Type B pancreatic cell (in vitro differentiated cells): ENCODE results near the gene SCYGR1. TPM values are rescaled to one million over a fixed set of nuclear protein-coding genes. Genes with fewer than 3 reads are reported as not detected.

ENCODE experiments used
- DNase-seq: peaks from one replicate; pipeline ENCODE4 v3.0.0; 2021; ENCODE audit warnings: mixed read lengths; ENCODE audit not compliant: unreplicated experiment; ENCODE audit errors: extremely low spot score
- H3K27ac Mint-ChIP-seq: 2 replicates; pipeline ENCODE4 v1.8.0; 2021; ENCODE audit warnings: mild to moderate bottlenecking, mixed read lengths
- H3K27me3 Mint-ChIP-seq: 2 replicates; pipeline ENCODE4 v1.8.0; 2021; ENCODE audit warnings: mixed read lengths
- H3K36me3 Mint-ChIP-seq: 2 replicates; pipeline ENCODE4 v1.8.0; 2021; ENCODE audit warnings: mixed read lengths
- H3K4me1 Mint-ChIP-seq: one replicate; pipeline ENCODE4 v1.8.0; 2021; ENCODE audit warnings: mixed read lengths; ENCODE audit not compliant: unreplicated experiment
- H3K4me3 Mint-ChIP-seq: 2 replicates; pipeline ENCODE4 v1.8.0; 2021; ENCODE audit warnings: mild to moderate bottlenecking, mixed read lengths
- H3K9me3 Mint-ChIP-seq: 2 replicates; pipeline ENCODE4 v1.8.0; 2021; ENCODE audit warnings: mixed read lengths
- CTCF ChIP-seq: fragments of 200-600 bp; sonication (generic); conservative IDR thresholded peaks from 2 replicates; pipeline ENCODE4 v1.5.0; 2021; ENCODE audit warnings: antibody characterized with exemption, mild to moderate bottlenecking
- total RNA-seq: library from RNA; stranded (reverse); gene quantifications from 2 replicates; pipeline ENCODE4 v1.2.1, GENCODE V29; 2021; ENCODE audit warnings: low replicate concordance

The SCYGR1 gene
- total RNA-seq, 1 donor from 2014 or later, result not detected

GRCh38 chr2:227398684-227399670 lies 11.2 kb upstream of the SCYGR1 start:
- TF ChIP-seq CTCF, result no peak
- Mint-ChIP-seq H3K9me3 (no peaks in the 10 kb centered on the region), H3K4me3 (no peak overlapping the region), H3K27ac (no peak overlapping the region), H3K36me3 (no peaks in the 10 kb centered on the region), H3K4me1 (no peaks in the 10 kb centered on the region), H3K27me3 (no peaks in the 10 kb centered on the region)
- no peak for DNase-seq

GRCh38 chr2:227397562-227397961 lies 9.8 kb upstream of the SCYGR1 start:
- Mint-ChIP-seq H3K27me3 (no peaks in the 10 kb centered on the region), H3K4me1 (no peaks in the 10 kb centered on the region), H3K36me3 (no peaks in the 10 kb centered on the region), H3K9me3 (no peaks in the 10 kb centered on the region), H3K4me3 (no peak overlapping the region), H3K27ac (no peak overlapping the region)
- no peak for TF ChIP-seq CTCF
- DNase-seq, result no peak

- TF ChIP-seq CTCF, result no peak
Observed at GRCh38 chr2:227395556-227395955, 7.8 kb upstream of the SCYGR1 start.

GRCh38 chr2:227394401-227394800 lies 6.7 kb upstream of the SCYGR1 start:
- Mint-ChIP-seq H3K4me1 (no peaks in the 10 kb centered on the region), H3K9me3 (no peaks in the 10 kb centered on the region), H3K36me3 (no peaks in the 10 kb centered on the region)

More at GRCh38 chr2:227395556-227395955, 7.8 kb upstream of the SCYGR1 start:
- DNase-seq, result no peak
- no peak overlapping the region for H3K27ac Mint-ChIP-seq
- no peaks in the 10 kb centered on the region for H3K36me3 Mint-ChIP-seq
- no peaks in the 10 kb centered on the region for H3K4me1 Mint-ChIP-seq
- H3K4me3 Mint-ChIP-seq, result no peak overlapping the region
- H3K9me3 Mint-ChIP-seq, result no peaks in the 10 kb centered on the region
- no peaks in the 10 kb centered on the region for H3K27me3 Mint-ChIP-seq

GRCh38 chr2:227390468-227391256 lies 2.9 kb upstream of the SCYGR1 start:
- Mint-ChIP-seq H3K4me1 (no peaks in the 10 kb centered on the region), H3K36me3 (no peaks in the 10 kb centered on the region), H3K4me3 (no peak overlapping the region), H3K9me3 (no peaks in the 10 kb centered on the region), H3K27me3 (no peaks in the 10 kb centered on the region), H3K27ac (no peak overlapping the region)
- no peak for TF ChIP-seq CTCF
- no peak for DNase-seq

More at GRCh38 chr2:227394401-227394800, 6.7 kb upstream of the SCYGR1 start:
- Mint-ChIP-seq H3K27ac (no peak overlapping the region), H3K27me3 (no peaks in the 10 kb centered on the region), H3K4me3 (no peak overlapping the region)
- no peak for TF ChIP-seq CTCF
- DNase-seq, result no peak
